Panc1 (cell line): Measurements from ENCODE around the gene ADAMTS7. TPM values are rescaled to one million over a fixed set of nuclear protein-coding genes. Genes with fewer than 3 reads are reported as not detected.
"Not testable (repeated sequence)": the region's sequence is repeated elsewhere in the genome, so short reads cannot be mapped to it uniquely, and the experiment has no call there.

ENCODE experiments used
- ATAC-seq: fragments of 200-7000 bp; cut with Tn5 transposase; 2 replicates; pipeline ENCODE4 v1.9.1; 2020; ENCODE audit warnings: mild to moderate bottlenecking, moderate library complexity
- BruUV-seq: library from RNA; stranded (reverse); fragments of 400-500 nt; replicated peaks from 2 replicates; lab custom pipeline; 2021; lab: Mats Ljungman, UMichigan
- CTCF ChIA-PET: fragments of 300-600 bp; sonication (Branson Sonifier 250); formaldehyde crosslinking; loops from one replicate; lab custom pipeline; 2022; ENCODE audit warnings: antibody characterized with exemption; lab: Charles Lee
- POLR2A ChIA-PET: fragments of 300-600 bp; sonication (Branson Sonifier 250); formaldehyde crosslinking; loops from one replicate; lab custom pipeline; 2022; ENCODE audit warnings: antibody characterized with exemption; lab: Charles Lee
- DNase-seq: peaks from one replicate; pipeline ENCODE4 v3.0.0-alpha.2; 2010; ENCODE audit warnings: low read depth, low spot score
- H3K27ac ChIP-seq: 2 replicates; pipeline ENCODE4 v1.5.1; 2011; ENCODE audit warnings: mild to moderate bottlenecking, low read length, inconsistent platforms
- H3K27me3 ChIP-seq: fragments of 200-500 bp; sonication (Bioruptor generic); 2 replicates; pipeline ENCODE4 v1.6.0; 2014; ENCODE audit warnings: low read length, inconsistent platforms; ENCODE audit not compliant: control insufficient read depth, insufficient read depth
- H3K36me3 ChIP-seq: fragments of 200-500 bp; sonication (Bioruptor generic); 2 replicates; pipeline ENCODE4 v1.5.1; 2014; ENCODE audit warnings: inconsistent platforms, mild to moderate bottlenecking, low read length, moderate library complexity; ENCODE audit not compliant: control insufficient read depth, insufficient read depth
- H3K4me1 ChIP-seq: 2 replicates; pipeline ENCODE4 v1.5.1; 2011; ENCODE audit warnings: inconsistent platforms, mild to moderate bottlenecking, low read length, moderate library complexity; ENCODE audit not compliant: control insufficient read depth, insufficient read depth
- H3K4me3 ChIP-seq, 2 experiments: 2 replicates each; pipeline ENCODE4 v1.5.1; 2011 to 2012; ENCODE audit warnings: low read depth in 2 of 2, low read length in 2 of 2, mild to moderate bottlenecking in 2 of 2, inconsistent platforms in 1 of 2, moderate library complexity in 1 of 2
- H3K9me3 ChIP-seq: fragments of 200-500 bp; sonication (Bioruptor generic); 2 replicates; pipeline ENCODE4 v1.5.1; 2014; ENCODE audit warnings: low read depth, mild to moderate bottlenecking, inconsistent platforms, low read length, moderate library complexity; ENCODE audit not compliant: control insufficient read depth, insufficient read depth
- POLR2AphosphoS5 ChIP-seq: IDR thresholded peaks from 2 replicates; pipeline ENCODE4 v1.6.1; 2012; ENCODE audit warnings: mild to moderate bottlenecking, low read depth, low read length, moderate library complexity
- SIN3A ChIP-seq: IDR thresholded peaks from 2 replicates; pipeline ENCODE4 v1.6.1; 2012; ENCODE audit warnings: low read depth, mild to moderate bottlenecking, low read length, moderate library complexity, borderline replicate concordance; ENCODE audit not compliant: insufficient read depth
- TCF7L2 ChIP-seq: IDR thresholded peaks from 2 replicates; pipeline ENCODE4 v1.6.1; 2011; ENCODE audit warnings: mild to moderate bottlenecking, low read depth, low read length, inconsistent platforms
- in situ Hi-C: cut with HindIII; loops from 2 replicates; pipeline ENCODE4 v1.10.0; 2016; ENCODE audit warnings: low sequenced_read_pairs, low pct_unique_long_range_greater_than_20kb
- intact Hi-C: fragments of 100-400 bp; cut with micrococcal nuclease; formaldehyde crosslinking; loops from one replicate; pipeline ENCODE4 v1.10.0; 2022; ENCODE audit not compliant: unreplicated experiment
- total RNA-seq: library from RNA; stranded (reverse); gene quantifications from one replicate; pipeline ENCODE4 v1.2.1, GENCODE V29; 2021; ENCODE audit not compliant: unreplicated experiment
- TF ChIP-seq, protein P1 (sequence below), 2 experiments: IDR thresholded peaks; 2 replicates each; pipeline ENCODE4 v1.6.1; 2011 to 2012; ENCODE audit warnings: low read depth in 2 of 2, control low read depth in 1 of 2, low read length in 1 of 2, mild to moderate bottlenecking in 1 of 2, moderate library complexity in 1 of 2; ENCODE audit not compliant: insufficient read depth in 1 of 2
- TF ChIP-seq, protein P2 (sequence below): fragments of 450-650 bp; IDR thresholded peaks from 2 replicates; pipeline ENCODE4 v1.5.1; 2017; ENCODE audit warnings: mild to moderate bottlenecking

The ADAMTS7 gene
- total RNA-seq, 1 experiment from 2014 or later = 1.0 TPM

DNA sequence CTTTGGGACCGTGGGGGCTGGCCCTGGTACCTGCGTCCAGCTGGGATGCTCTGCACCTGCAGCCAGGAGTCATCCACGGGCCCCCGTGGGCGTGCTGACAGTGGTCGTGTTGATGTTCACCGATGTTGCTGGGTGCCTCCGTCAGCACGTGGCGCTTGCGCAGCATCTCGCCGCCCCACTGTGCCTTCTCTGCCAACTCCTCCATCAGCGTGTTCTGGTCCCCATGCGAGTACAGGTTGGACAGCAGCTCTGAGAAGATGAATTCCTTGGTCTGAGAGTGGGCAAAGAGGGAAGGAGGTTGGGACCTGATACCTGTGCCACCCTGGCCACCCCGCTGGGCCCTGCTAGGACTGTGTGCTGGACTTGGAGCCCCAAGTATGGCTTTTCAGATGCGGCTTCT, 61.4 kb downstream of the ADAMTS7 start:
- no peak for TF ChIP-seq SIN3A
- no peak for TF ChIP-seq POLR2AphosphoS5
- TF ChIP-seq, protein P1, sequence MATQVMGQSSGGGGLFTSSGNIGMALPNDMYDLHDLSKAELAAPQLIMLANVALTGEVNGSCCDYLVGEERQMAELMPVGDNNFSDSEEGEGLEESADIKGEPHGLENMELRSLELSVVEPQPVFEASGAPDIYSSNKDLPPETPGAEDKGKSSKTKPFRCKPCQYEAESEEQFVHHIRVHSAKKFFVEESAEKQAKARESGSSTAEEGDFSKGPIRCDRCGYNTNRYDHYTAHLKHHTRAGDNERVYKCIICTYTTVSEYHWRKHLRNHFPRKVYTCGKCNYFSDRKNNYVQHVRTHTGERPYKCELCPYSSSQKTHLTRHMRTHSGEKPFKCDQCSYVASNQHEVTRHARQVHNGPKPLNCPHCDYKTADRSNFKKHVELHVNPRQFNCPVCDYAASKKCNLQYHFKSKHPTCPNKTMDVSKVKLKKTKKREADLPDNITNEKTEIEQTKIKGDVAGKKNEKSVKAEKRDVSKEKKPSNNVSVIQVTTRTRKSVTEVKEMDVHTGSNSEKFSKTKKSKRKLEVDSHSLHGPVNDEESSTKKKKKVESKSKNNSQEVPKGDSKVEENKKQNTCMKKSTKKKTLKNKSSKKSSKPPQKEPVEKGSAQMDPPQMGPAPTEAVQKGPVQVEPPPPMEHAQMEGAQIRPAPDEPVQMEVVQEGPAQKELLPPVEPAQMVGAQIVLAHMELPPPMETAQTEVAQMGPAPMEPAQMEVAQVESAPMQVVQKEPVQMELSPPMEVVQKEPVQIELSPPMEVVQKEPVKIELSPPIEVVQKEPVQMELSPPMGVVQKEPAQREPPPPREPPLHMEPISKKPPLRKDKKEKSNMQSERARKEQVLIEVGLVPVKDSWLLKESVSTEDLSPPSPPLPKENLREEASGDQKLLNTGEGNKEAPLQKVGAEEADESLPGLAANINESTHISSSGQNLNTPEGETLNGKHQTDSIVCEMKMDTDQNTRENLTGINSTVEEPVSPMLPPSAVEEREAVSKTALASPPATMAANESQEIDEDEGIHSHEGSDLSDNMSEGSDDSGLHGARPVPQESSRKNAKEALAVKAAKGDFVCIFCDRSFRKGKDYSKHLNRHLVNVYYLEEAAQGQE (IDR thresholded peaks at IDR 0.05; ENCODE audit: insufficient read depth in 1 of 2, low read depth in 2 of 2, low read length in 1 of 2) = no peak
- TF ChIP-seq TCF7L2 = no peak
- TF ChIP-seq, protein P2, sequence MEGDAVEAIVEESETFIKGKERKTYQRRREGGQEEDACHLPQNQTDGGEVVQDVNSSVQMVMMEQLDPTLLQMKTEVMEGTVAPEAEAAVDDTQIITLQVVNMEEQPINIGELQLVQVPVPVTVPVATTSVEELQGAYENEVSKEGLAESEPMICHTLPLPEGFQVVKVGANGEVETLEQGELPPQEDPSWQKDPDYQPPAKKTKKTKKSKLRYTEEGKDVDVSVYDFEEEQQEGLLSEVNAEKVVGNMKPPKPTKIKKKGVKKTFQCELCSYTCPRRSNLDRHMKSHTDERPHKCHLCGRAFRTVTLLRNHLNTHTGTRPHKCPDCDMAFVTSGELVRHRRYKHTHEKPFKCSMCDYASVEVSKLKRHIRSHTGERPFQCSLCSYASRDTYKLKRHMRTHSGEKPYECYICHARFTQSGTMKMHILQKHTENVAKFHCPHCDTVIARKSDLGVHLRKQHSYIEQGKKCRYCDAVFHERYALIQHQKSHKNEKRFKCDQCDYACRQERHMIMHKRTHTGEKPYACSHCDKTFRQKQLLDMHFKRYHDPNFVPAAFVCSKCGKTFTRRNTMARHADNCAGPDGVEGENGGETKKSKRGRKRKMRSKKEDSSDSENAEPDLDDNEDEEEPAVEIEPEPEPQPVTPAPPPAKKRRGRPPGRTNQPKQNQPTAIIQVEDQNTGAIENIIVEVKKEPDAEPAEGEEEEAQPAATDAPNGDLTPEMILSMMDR = no peak
- Histone ChIP-seq H3K36me3 (no peaks in the 10 kb centered on the region), H3K27me3 (no peaks in the 10 kb centered on the region), H3K4me3 (no peak overlapping the region), H3K27ac (no peak overlapping the region), H3K4me1 (no peaks in the 10 kb centered on the region), H3K9me3 (no peaks in the 10 kb centered on the region)
- BruUV-seq = no TSS peak
- no peak for DNase-seq
- CTCF ChIA-PET = interaction anchor here (0.7 kb wide), 1 partner anchor 12 kb away, joined by 4 read pairs; no protein-coding TSS in a partner anchor
- in situ Hi-C loops (no loop called here), intact Hi-C loops (loop anchor here (10.0 kb wide), 1 partner anchor 125 kb away; the partner anchor contains the start of gene MORF4L1)
- no peak for ATAC-seq
- POLR2A ChIA-PET = no interaction called here

DNA sequence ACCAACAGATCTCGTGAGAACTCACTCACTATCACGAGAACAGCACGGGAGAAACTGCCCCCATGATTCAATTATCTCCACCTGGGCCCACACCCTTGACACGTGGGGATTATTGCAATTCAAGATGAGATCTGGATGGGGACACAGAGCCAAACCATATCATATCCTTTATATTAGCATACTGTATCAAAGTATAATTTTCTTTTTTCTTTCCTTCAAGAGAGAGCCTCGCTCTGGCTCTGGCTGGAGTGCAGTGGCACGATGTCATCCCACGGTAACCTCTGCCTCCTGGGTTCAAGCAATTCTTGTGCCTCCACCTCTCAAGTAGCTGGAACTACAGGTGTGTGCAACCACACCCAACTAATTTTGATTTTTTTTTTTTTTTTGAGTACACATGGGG, 63.4 kb downstream of the ADAMTS7 start:
- BruUV-seq, H3K27me3 ChIP-seq, POLR2A ChIA-PET, H3K4me3 ChIP-seq, DNase-seq, in situ Hi-C loops, ATAC-seq, H3K9me3 ChIP-seq, intact Hi-C loops, H3K27ac ChIP-seq, H3K36me3 ChIP-seq, H3K4me1 ChIP-seq: not testable (repeated sequence)
- CTCF ChIA-PET = interaction anchor here (1.0 kb wide), 1 partner anchor 20 kb away, joined by 3 read pairs; no protein-coding TSS in a partner anchor

DNA sequence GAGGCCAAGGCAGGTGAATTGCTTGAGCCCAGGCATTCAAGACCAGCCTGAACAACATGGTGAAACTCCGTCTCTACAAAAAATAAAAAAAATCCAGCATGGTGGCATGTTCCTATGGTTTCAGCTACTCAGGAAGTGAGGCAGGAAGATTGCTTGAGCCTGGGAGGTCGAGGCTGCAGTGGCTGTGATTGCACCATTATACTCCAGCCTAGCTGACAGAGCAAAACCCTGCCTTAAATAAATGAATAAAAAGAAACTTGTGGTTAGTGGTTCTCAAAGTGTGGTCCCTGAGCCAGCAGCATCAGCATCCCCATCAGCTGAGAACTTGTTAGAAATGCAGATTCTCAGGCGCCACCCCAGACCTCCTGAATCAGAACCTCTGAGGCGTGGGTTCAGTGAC, 69.6 kb downstream of the ADAMTS7 start:
- H3K27me3 ChIP-seq, POLR2A ChIA-PET, intact Hi-C loops, H3K27ac ChIP-seq, in situ Hi-C loops, H3K36me3 ChIP-seq, CTCF ChIA-PET, ATAC-seq, H3K9me3 ChIP-seq, BruUV-seq, DNase-seq, H3K4me3 ChIP-seq, H3K4me1 ChIP-seq: not testable (repeated sequence)
